HepG2 (cell line): ENCODE data around the gene SIVA1. TPM values are rescaled to one million over a fixed set of nuclear protein-coding genes. Genes with fewer than 3 reads are reported as not detected.

ENCODE experiments used
- ATAC-seq: fragments of 200-7000 bp; cut with Tn5 transposase; 3 replicates; pipeline ENCODE4 v1.9.1; 2020; ENCODE audit warnings: mild to moderate bottlenecking, moderate library complexity
- BruUV-seq: library from RNA; stranded (reverse); fragments of 400-500 nt; replicated peaks from 2 replicates; lab custom pipeline; 2021; lab: Mats Ljungman, UMichigan
- CTCF ChIA-PET: fragments of 300-600 bp; formaldehyde crosslinking; extraction: SDS; loops from one replicate; lab custom pipeline; 2021; ENCODE audit warnings: low total read pairs, inconsistent platforms, low intra/inter-chr PET ratio; lab: Yijun Ruan, JAX
- POLR2A ChIA-PET: fragments of 350-600 bp; sonication (Branson Sonifier 250); formaldehyde crosslinking; loops from one replicate; lab custom pipeline; 2020; ENCODE audit warnings: antibody characterized with exemption, inconsistent platforms; lab: Yijun Ruan, JAX
- DNase-seq: peaks from one replicate; pipeline ENCODE4 v3.0.0-alpha.2; 2015; ENCODE audit warnings: low spot score
- FAIRE-seq: peaks from 3 replicates; lab custom pipeline; 2011; peaks lifted over from hg19 to GRCh38; lab: Jason Lieb, UNC
- H2AFZ ChIP-seq: one replicate; pipeline ENCODE4 v1.6.1; 2011; ENCODE audit warnings: low read length, inconsistent platforms
- H3K27ac ChIP-seq: fragments of 300-600 bp; 3 replicates; pipeline ENCODE4 v1.8.0; 2011; ENCODE audit warnings: mixed run types, mild to moderate bottlenecking, mixed read lengths, low read length, inconsistent platforms; ENCODE audit not compliant: insufficient read depth; ENCODE audit errors: extremely low read length
- H3K27me3 ChIP-seq, 2 experiments: fragments of 200-600 bp in 1 of 2; 2 replicates in 1 of 2; 3 replicates in 1 of 2; pipeline versions ENCODE4 v1.6.0 to v1.8.0; 2011; ENCODE audit warnings: low read length in 2 of 2, mild to moderate bottlenecking in 2 of 2, moderate library complexity in 2 of 2, inconsistent platforms in 1 of 2; ENCODE audit not compliant: insufficient read depth in 2 of 2, control insufficient read depth in 1 of 2
- H3K36me3 ChIP-seq, 2 experiments: fragments of 200-600 bp in 1 of 2; replicated peaks in 1 of 2; 2 replicates in 1 of 2; 3 replicates in 1 of 2; pipeline versions ENCODE4 v1.5.1 to v1.8.0; 2011; ENCODE audit warnings: low read length in 2 of 2, inconsistent platforms in 1 of 2; ENCODE audit not compliant: insufficient read depth in 2 of 2, control insufficient read depth in 1 of 2
- H3K4me1 ChIP-seq: 2 replicates; pipeline ENCODE4 v1.5.1; 2012; ENCODE audit warnings: low read length, inconsistent platforms; ENCODE audit not compliant: insufficient read depth
- H3K4me2 ChIP-seq: 2 replicates; pipeline ENCODE4 v1.6.0; 2011; ENCODE audit warnings: low read depth, low read length, inconsistent platforms
- H3K4me3 ChIP-seq, 3 experiments: fragments of 200-600 bp in 1 of 3; sonication (generic), shearing (Covaris generic) in 1 of 3; replicated peaks in 1 of 3; 2 replicates each; pipeline ENCODE4 v1.5.1; 2011 to 2016; ENCODE audit warnings: low read length in 3 of 3, inconsistent platforms in 2 of 3, low read depth in 2 of 3, mild to moderate bottlenecking in 2 of 3, control low read depth in 1 of 3, mixed read lengths in 1 of 3; ENCODE audit not compliant: insufficient read depth in 1 of 3
- H3K79me2 ChIP-seq: one replicate; pipeline ENCODE4 v1.6.1; 2011; ENCODE audit warnings: low read length, inconsistent platforms; ENCODE audit not compliant: insufficient read depth
- H3K9ac ChIP-seq: 2 replicates; pipeline ENCODE4 v1.6.0; 2011; ENCODE audit warnings: mild to moderate bottlenecking, low read depth, low read length, inconsistent platforms; ENCODE audit not compliant: insufficient read depth
- H3K9me3 ChIP-seq: 2 replicates; pipeline ENCODE4 v1.5.1; 2012; ENCODE audit warnings: mild to moderate bottlenecking, low read length
- H4K20me1 ChIP-seq: 2 replicates; pipeline ENCODE4 v1.6.0; 2011; ENCODE audit warnings: inconsistent platforms, mild to moderate bottlenecking, low read length, moderate library complexity; ENCODE audit not compliant: insufficient read depth
- AGO1 ChIP-seq: fragments of 200-400 bp; formaldehyde crosslinking; IDR thresholded peaks from 2 replicates; pipeline ENCODE4 v1.6.1; 2017; ENCODE audit warnings: mild to moderate bottlenecking, low read depth, low read length, moderate library complexity; ENCODE audit not compliant: poor library complexity, severe bottlenecking
- AGO2 ChIP-seq: fragments of 200-400 bp; formaldehyde crosslinking; optimal IDR thresholded peaks from 2 replicates; pipeline ENCODE3; 2017; ENCODE audit warnings: mild to moderate bottlenecking, low read depth, low read length, moderate library complexity
- DMAP1 ChIP-seq: IDR thresholded peaks from 2 replicates; pipeline ENCODE4 v1.6.1; 2016
- HNF4G ChIP-seq, 2 experiments: sonication (generic) in 1 of 2; formaldehyde crosslinking in 1 of 2; IDR thresholded peaks; 2 replicates each; pipeline versions ENCODE4 v1.4.0 to v1.6.1; 2011 to 2020; ENCODE audit warnings: borderline replicate concordance in 2 of 2, low read depth in 2 of 2, mild to moderate bottlenecking in 2 of 2, low read length in 1 of 2, missing genetic modification reagents in 1 of 2, moderate library complexity in 1 of 2
- HNRNPL ChIP-seq: fragments of 200-400 bp; formaldehyde crosslinking; IDR thresholded peaks from 2 replicates; pipeline ENCODE4 v1.6.1; 2017; ENCODE audit warnings: mild to moderate bottlenecking, low read depth, low read length
- KDM2A ChIP-seq: sonication (generic); formaldehyde crosslinking; IDR thresholded peaks from 2 replicates; pipeline ENCODE4 v1.4.0; 2020; ENCODE audit warnings: low read depth, missing genetic modification reagents, borderline replicate concordance
- POLR2A ChIP-seq, 2 experiments: IDR thresholded peaks; 2 replicates each; pipeline ENCODE4 v1.6.1; 2011; ENCODE audit warnings: low read depth in 2 of 2, low read length in 2 of 2, mild to moderate bottlenecking in 1 of 2, moderate library complexity in 1 of 2; ENCODE audit not compliant: insufficient read depth in 1 of 2
- RBM22 ChIP-seq: fragments of 200-400 bp; formaldehyde crosslinking; optimal IDR thresholded peaks from 2 replicates; pipeline ENCODE3; 2017; ENCODE audit warnings: mild to moderate bottlenecking, low read length, moderate library complexity
- WGBS: methylation state at CpG from one replicate; pipeline ENCODE4 v1.1.6; 2017; ENCODE audit warnings: low lambda C conversion rate; 5-methylcytosine and 5-hydroxymethylcytosine counted together
- in situ Hi-C: cut with HindIII; loops from 2 replicates; pipeline ENCODE4 v1.10.0; 2017; ENCODE audit warnings: low pct_unique_long_range_greater_than_20kb; ENCODE audit not compliant: extremely low pct_ligation_motif_present
- intact Hi-C: fragments of 100-400 bp; cut with micrococcal nuclease; formaldehyde crosslinking; loops from one replicate; pipeline ENCODE4 v1.10.0; 2022; ENCODE audit not compliant: unreplicated experiment
- polyA plus RNA-seq, 8 experiments: library from polyadenylated mRNA; depleted of rRNA in 3 of 8; stranded (reverse) in 7 of 8; unstranded in 1 of 8; fragments of >200 nt; fragmentation: Illumina TruSeq in 4 of 8; extraction: Trizol in 4 of 8; gene quantifications; 2 replicates each; pipeline versions ENCODE4 v1.2.1 to v1.2.3, GENCODE V29; 2011 to 2016; ENCODE audit warnings: low read depth in 4 of 8, missing spikeins in 1 of 8, mixed read lengths in 1 of 8; ENCODE audit not compliant: insufficient read depth in 1 of 8
- total RNA-seq, 5 experiments: library from RNA; depleted of rRNA; stranded (reverse); fragments of >200 nt; fragmentation: Illumina TruSeq; extraction: Trizol; gene quantifications; 2 replicates each; pipeline ENCODE4 v1.2.3, GENCODE V29; 2016; ENCODE audit warnings: low read depth in 1 of 5
- TF ChIP-seq, protein P1 (sequence below): sonication (generic); formaldehyde crosslinking; IDR thresholded peaks from 2 replicates; pipeline ENCODE4 v1.5.1; 2020; ENCODE audit warnings: mild to moderate bottlenecking, missing genetic modification reagents, moderate library complexity
- TF ChIP-seq, protein P2 (sequence below): IDR thresholded peaks from 2 replicates; pipeline ENCODE4 v1.6.1; 2016; ENCODE audit warnings: low read depth, control low read depth

SIVA1 gene
- total and polyA plus RNA-seq, 2 of the 13 experiments (the other 11 are each of a cell fraction or from before 2014, with no cell fraction given): 123 to 186 TPM

DNA sequence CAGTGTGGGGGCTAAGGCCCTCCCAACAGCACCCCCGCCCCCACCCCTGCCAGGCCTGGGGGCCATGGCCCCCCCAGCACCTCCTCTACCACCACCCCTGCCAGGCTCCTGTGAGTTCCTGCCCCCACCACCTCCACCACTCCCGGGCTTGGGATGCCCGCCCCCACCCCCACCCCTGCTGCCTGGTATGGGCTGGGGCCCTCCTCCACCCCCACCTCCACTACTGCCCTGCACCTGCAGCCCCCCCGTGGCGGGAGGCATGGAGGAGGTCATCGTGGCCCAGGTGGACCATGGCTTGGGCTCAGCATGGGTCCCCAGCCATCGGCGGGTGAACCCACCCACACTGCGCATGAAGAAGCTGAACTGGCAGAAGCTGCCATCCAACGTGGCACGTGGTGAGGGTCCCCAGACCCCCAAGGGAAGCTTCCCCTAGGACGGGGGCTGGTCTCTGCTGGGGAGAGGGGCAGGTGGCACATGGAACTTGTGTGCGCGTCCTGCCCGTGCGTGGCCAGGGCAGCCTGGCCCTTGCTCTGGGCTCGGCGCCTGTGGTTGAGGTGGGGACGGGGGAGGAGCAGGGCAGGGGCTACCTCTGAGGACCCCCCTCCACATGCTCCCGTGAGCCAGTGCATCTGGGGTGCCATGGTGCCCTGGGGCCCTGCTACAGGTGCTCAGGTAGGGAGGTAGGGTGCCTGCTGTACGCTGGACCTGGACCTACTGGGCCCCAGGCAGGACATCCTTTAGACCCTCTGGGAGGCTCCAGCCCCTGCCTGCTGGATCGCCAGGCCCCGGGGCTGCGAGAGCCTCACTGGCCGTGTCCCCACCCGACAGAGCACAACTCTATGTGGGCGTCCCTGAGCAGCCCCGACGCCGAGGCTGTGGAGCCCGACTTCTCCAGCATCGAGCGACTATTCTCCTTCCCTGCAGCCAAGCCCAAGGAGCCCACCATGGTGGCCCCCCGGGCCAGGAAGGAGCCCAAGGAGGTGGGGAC lies 45.0 kb upstream of the SIVA1 start:
- no peaks in the 10 kb centered on the region for H3K9me3 ChIP-seq
- no peak overlapping the region for H2AFZ ChIP-seq
- no peaks in the 10 kb centered on the region for H3K79me2 ChIP-seq
- no peak overlapping the region for H3K9ac ChIP-seq
- no peak for DNase-seq
- BruUV-seq: no TSS peak
- ChIA-PET POLR2A (no interaction called here), CTCF (interaction anchor here (0.7 to 2.1 kb wide), 6 partner anchors 23 to 67 kb away, joined by 3 to 31 read pairs (median 3); no protein-coding TSS in a partner anchor)
- peak; percentile 12; the same call in 1 of the 2 replicates for TF ChIP-seq KDM2A (CRISPR knock-in tag)
- peak; percentile 40 for TF ChIP-seq AGO1
- peak; percentile 47 for TF ChIP-seq RBM22
- TF ChIP-seq AGO2: peak; percentile 63
- peak in 1 of 2 experiments; percentile 29; a peak in 1 of 4 replicates for TF ChIP-seq POLR2A (IDR thresholded peaks at IDR 0.05; ENCODE audit: insufficient read depth in 1 of 2, low read depth in 2 of 2, low read length in 2 of 2)
- TF ChIP-seq HNF4G (IDR thresholded peaks at IDR 0.05; ENCODE audit: borderline replicate concordance, low read depth, low read length): no peak
- TF ChIP-seq HNF4G (CRISPR knock-in tag; IDR thresholded peaks at IDR 0.05; ENCODE audit: borderline replicate concordance, low read depth): no peak
- TF ChIP-seq, protein P1, sequence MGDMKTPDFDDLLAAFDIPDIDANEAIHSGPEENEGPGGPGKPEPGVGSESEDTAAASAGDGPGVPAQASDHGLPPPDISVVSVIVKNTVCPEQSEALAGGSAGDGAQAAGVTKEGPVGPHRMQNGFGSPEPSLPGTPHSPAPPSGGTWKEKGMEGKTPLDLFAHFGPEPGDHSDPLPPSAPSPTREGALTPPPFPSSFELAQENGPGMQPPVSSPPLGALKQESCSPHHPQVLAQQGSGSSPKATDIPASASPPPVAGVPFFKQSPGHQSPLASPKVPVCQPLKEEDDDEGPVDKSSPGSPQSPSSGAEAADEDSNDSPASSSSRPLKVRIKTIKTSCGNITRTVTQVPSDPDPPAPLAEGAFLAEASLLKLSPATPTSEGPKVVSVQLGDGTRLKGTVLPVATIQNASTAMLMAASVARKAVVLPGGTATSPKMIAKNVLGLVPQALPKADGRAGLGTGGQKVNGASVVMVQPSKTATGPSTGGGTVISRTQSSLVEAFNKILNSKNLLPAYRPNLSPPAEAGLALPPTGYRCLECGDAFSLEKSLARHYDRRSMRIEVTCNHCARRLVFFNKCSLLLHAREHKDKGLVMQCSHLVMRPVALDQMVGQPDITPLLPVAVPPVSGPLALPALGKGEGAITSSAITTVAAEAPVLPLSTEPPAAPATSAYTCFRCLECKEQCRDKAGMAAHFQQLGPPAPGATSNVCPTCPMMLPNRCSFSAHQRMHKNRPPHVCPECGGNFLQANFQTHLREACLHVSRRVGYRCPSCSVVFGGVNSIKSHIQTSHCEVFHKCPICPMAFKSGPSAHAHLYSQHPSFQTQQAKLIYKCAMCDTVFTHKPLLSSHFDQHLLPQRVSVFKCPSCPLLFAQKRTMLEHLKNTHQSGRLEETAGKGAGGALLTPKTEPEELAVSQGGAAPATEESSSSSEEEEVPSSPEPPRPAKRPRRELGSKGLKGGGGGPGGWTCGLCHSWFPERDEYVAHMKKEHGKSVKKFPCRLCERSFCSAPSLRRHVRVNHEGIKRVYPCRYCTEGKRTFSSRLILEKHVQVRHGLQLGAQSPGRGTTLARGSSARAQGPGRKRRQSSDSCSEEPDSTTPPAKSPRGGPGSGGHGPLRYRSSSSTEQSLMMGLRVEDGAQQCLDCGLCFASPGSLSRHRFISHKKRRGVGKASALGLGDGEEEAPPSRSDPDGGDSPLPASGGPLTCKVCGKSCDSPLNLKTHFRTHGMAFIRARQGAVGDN: 0 out of 2 replicates have a peak, but pooled peaks have one; percentile 26
- 0 out of 2 replicates have a peak, but pooled peaks have one; percentile 12 for TF ChIP-seq HNRNPL
- TF ChIP-seq, protein P2, sequence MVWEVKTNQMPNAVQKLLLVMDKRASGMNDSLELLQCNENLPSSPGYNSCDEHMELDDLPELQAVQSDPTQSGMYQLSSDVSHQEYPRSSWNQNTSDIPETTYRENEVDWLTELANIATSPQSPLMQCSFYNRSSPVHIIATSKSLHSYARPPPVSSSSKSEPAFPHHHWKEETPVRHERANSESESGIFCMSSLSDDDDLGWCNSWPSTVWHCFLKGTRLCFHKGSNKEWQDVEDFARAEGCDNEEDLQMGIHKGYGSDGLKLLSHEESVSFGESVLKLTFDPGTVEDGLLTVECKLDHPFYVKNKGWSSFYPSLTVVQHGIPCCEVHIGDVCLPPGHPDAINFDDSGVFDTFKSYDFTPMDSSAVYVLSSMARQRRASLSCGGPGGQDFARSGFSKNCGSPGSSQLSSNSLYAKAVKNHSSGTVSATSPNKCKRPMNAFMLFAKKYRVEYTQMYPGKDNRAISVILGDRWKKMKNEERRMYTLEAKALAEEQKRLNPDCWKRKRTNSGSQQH: no peak
- no peak for TF ChIP-seq DMAP1 (CRISPR knock-in tag)
- H3K4me1 ChIP-seq: no peaks in the 10 kb centered on the region
- H3K4me2 ChIP-seq: no peak overlapping the region
- no peak overlapping the region for H3K4me3 ChIP-seq
- H3K27me3 ChIP-seq: no peaks in the 10 kb centered on the region
- peak; percentile 14 for ATAC-seq
- FAIRE-seq: no peak
- peaks cover 14 to 35% of the 10 kb centered on the region in 2 experiments; a peak in 3 of 5 replicates for H3K36me3 ChIP-seq
- intact Hi-C loops: loop anchor here (1.0 kb wide), 2 partner anchors 23 to 58 kb away; no protein-coding TSS in a partner anchor
- in situ Hi-C loops: loop anchor here (5.0 kb wide), 1 partner anchor 56 kb away; no protein-coding TSS in a partner anchor
- no peak overlapping the region for H3K27ac ChIP-seq
- H4K20me1 ChIP-seq: no peaks in the 10 kb centered on the region
- 95% methylated on average over 13 of the region's 34 CpGs for WGBS
